GM19397 (cell line): ENCODE results near the gene CCDC51.
"Not testable (repeated sequence)": the region's sequence is repeated elsewhere in the genome, so short reads cannot be mapped to it uniquely, and the experiment has no call there.

Experiments used
- ATAC-seq: cut with Tn5 transposase; IDR thresholded peaks from one replicate; pipeline ENCODE4 v1.9.1; 2021; ENCODE audit warnings: mild to moderate bottlenecking, moderate library complexity; ENCODE audit not compliant: unreplicated experiment

Gene CCDC51, protein sequence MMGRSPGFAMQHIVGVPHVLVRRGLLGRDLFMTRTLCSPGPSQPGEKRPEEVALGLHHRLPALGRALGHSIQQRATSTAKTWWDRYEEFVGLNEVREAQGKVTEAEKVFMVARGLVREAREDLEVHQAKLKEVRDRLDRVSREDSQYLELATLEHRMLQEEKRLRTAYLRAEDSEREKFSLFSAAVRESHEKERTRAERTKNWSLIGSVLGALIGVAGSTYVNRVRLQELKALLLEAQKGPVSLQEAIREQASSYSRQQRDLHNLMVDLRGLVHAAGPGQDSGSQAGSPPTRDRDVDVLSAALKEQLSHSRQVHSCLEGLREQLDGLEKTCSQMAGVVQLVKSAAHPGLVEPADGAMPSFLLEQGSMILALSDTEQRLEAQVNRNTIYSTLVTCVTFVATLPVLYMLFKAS

DNA sequence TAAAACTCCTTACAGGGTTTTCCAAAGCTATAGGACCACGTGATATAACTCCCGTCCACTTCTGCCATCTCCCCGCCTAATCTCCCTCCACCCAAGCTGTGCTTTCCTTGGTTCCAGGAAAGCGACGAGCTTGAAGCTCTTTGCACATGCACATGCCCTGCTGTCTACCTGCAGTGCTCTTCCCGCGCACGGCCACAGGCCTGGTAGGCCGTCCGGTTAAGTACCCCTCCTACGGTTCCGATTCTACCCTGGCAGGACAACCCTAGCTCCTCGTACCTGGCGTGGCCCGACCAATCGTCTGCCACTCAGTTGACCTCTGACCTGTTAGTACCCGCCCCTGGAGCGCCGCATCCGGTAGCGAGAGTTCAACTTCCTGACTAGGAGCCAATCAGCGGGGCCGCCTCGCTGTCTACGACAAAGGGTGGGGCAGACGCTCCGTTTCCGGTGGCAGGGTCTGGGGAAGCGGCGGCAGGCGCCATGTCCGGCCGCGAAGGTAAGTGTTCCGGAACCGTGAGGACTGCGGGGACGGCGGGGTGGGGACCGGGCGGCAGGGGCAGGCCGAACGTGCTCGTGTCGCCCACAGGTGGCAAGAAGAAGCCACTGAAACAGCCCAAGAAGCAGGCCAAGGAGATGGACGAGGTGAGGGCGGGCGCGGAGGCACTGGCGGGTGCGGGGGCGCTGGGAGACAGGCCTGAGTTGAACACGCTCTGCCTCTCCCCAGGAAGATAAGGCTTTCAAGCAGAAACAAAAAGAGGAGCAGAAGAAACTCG, at the start of gene CCDC51, which contains the start of gene TMA7:
Gene CCDC51 (minus strand): TSS at position 300 of the 770 bp plus-strand sequence. CDS start 4,991 bp downstream, outside the sequence.
Gene TMA7 (plus strand): TSS at position 438 of the 770 bp plus-strand sequence. CDS start 40 bp downstream, at position 478.
- ATAC-seq: peak; percentile 97

DNA sequence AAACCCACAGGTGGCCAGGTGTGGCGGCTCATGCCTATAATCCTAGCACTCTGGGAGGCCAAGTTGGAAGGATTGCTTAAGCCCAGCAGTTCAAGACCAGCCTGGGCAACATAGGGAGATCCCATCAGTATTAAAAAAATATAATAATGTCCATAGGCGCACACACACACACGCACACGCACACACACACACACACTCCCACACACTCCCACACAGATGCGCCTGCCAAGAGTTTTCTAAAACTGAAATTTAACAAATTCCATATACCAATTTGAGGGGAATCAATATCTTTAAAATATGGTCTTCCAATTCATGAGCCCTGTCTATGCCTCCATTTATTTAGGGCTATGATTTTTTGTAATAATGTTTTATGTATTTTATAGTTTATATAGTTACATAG, 47.0 kb upstream of the CCDC51 start:
- no peak for ATAC-seq

DNA sequence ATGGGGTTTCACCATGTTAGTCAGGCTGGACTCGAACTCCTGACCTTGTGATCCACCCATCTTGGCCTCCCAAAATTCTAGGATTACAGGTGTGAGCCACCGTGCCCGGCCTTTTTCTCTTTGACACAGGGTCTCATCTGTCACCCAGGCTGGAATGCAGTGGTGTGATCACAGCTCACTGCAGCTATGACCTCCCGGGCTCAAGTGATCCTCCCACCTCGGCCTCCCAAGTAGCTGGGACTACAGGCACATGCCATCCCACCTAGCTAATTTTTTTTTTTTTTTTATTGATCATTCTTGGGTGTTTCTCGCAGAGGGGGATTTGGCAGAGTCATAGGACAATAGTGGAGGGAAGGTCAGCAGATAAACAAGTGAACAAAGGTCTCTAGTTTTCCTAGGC, 42.9 kb upstream of the CCDC51 start:
- not testable (repeated sequence) for ATAC-seq

DNA sequence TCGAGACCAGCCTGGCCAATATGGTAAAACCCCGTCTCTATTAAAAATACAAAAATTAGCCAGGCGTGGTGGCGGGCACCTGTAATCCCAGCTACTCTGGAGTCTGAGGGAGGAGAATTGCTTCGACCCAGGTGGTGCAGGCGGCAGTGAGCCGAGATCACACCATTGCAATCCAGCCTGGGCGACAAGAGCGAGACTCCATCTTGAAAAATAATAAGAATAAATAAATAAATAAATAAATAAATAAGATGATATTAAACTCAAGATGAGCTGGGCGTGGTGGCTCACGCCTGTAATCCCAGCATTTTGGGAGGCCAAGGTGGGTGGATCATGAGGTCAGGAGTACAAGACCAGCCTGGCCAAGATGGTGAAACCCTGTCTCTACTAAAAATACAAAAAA, 41.0 kb upstream of the CCDC51 start:
- ATAC-seq: not testable (repeated sequence)

DNA sequence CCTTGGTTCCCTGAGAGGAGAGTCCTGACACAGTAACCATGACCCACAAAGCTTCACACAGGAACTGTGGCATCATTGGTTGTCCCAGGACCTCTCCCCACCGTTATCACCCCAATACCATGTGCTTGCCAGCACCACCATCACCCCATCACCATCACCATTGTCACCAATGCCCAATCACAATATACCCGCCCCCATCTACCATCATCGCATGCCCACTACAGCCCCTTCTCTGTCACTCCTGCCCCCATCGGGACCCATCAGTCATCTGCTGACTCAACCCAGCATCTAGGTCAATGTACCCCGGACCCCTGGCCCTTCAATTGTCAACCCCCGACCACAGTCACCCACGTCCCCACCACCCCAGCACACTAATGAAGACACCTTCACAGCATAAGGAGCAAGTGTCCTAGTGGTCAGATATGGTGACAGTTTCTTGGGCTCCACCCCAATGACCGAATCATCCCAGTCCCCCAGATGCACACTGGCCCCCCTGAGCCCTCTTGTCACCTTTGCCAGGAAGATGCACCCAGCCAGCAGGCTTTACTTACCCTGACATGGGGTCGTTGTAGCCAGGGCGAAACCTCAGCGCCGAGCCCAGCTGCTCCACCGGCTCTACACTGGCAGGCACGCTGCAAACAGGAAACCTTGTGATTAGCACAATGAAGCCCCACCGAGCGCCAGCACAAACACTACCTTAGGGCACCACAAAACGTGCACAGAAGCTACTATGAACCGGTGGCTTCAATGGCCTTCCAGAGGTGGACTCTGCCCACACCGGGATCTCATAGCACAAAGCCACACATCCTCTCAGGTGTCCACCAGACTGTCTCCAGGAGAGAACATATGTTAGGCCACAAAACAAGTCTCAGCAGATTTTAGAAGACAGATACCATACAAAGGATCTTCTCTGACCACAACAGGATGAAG, 39.0 kb upstream of the CCDC51 start:
- no peak for ATAC-seq

DNA sequence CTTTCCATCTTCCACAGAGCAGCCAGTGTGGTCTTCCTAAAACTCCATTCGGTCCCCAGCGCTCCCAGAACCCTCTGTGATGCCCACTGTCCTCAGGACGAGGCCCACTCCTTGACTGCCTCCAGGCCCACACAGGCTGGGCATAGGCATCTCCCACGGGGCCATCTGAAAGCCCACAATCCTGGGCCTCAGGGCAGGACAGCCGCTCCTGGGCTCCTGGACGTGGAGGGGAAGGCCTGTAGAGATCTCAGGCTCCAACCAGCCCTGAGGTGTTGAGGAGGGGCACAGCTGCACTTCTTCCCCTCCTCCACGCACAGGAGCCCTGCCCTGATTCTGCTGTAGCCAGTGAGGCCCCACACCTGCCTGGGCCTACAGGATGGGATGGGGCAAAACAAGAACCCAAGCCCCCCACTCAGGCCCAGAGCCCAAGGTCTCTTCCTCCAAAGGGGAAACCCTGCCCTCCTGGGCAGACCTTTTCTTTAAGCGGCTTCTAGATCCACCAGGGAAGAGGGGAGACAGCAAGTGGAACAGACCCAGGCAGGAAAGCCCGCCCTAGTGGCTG, 38.1 kb upstream of the CCDC51 start:
- no peak for ATAC-seq

DNA sequence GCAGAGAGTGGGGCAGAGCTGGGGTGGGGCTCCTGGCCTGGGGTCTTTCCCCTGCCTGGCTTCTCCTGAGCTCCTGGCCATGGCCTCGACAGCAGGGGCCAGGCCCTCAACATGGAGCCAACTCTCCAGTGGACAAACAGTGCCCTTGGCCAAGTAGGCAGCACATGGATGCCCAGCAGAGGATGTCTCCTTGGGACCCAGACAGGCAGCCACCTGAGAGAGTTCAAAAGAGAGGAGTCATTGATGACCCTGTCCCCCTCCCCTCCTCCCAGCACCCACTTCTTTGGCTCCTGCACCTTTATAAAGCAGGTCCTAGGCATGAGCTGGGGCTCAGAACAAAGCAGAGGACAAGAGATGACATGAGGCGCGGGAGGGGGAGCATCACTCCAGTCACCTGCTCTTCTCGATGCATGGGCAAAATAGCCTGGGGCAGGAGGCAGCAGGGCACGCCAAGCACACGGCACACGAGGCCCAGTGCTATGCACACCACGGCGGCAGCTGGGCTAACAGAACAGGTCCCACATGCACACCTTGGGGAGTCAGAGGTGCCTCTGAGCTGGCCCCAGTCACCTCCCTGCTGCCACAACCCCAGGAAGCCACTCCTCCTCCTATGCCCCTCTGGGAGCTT, 36.6 kb upstream of the CCDC51 start:
- no peak for ATAC-seq

DNA sequence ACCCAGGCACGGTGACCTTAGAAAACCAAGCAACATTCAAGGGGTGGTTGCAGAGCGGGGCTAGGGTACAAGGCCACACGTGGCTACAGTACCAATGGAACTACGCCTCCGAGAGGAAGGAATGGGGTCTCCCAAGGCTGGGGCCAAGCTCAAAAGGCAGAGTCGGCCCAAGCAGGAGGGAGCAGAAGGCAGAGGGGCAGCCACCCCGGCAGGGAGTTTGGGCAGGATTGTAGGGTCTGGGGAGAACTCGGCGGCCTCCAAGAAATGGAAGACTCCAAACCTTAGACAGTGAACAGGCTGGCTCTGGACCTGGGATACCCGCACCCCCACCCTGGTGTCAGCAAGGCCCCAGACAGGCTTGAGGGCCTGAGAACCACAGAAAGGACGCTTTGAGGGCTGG, 35.3 kb upstream of the CCDC51 start:
- ATAC-seq: no peak

DNA sequence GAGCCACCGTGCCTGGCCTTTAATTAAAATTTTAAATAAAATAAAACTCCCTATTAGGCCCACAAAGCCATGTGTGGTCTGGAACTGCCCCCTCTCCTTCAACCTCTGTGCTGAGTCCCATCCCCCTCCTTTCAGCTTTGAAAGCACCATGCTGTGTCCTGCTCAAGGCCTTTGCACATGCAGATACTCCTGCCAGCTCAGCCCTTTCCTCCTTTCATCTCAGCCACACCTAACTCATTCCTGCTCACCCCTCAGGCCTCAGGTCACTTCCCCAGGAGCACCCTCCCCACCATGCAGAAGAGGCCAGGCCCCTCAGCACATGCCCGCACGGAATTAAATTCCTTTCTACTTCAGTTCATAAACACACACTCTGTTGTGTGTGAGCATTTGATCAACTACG, 34.7 kb upstream of the CCDC51 start:
- ATAC-seq: no peak

DNA sequence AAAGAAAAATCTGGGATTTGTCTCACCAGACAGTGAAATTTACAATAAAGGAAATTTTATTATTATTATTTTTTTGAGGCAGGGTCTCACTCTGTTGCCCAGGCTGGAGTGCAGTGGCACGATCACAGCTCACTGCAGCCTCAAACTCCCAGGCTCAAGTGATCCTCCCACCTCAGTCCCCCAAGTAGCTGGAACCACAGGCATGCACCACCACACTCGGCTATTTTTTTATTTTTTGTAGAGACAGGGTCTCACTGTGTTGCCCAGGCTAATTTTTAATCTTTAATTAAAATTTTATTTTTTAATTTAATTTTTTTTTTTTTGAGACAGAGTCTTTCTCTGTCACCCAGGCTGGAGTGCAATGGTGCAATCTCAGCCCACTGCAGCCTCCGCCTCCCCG, 34.1 kb upstream of the CCDC51 start:
- not testable (repeated sequence) for ATAC-seq

DNA sequence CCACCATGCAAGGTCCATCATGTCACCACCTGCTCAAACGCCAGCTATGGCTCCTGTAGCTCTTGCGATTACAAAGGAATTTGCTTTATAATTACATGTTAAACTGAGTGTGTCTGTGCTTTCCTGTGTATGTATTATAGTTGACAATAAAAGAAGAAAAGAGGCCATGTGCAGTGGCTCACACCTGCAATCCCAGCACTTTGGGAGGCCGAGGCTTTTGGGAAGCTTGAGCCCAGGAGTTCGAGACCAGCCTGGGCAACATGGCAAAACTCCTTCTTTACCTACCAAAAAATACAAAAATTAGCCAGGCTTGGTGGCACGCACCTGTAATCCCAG, 33.7 kb upstream of the CCDC51 start:
- no peak for ATAC-seq

DNA sequence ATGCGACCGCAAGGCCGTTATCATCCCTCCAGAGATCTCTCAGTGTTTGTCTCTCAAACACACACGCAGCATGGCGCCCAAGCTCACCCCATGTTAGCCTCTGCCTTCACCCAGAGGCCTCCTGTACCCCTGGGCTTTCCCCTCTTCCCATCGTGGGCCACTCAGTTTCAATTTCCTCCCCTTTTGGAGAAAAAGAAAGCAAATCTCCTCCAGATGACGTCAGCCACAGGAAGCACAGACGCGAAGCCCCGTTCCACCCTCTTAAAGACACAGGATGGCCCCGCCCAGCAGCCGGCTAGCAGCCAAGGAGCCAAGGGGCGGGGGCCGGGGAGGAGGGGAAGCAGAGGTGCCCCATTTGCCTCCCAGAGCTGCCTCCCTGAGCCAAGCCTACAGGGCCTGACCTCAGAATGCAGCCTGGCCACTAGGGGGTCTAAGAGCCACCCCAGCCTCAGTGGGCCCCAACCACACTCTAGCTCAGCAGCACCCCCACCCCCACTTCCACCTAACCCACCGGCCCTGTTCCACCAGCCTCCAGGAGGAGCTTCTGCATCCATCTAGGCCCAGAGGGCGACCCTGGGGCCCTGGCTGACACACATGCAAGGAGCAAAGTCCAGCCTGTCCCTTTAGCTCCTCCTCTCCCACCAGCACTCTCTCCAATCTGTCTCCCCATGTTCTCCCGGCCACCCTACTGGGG, 33.2 kb upstream of the CCDC51 start:
- ATAC-seq: peak; percentile 78

DNA sequence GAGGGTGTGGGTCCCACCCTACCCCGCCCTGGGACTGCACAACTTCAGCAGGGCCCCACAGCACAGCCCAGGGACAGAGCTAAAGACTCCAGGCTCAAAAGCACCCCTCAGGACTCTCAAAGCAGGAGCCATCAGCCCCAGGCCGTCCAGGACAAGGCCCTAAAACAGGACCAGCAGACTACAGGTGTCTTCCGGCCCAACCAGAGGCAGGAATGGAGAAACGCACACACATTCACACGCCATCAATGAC, 32.7 kb upstream of the CCDC51 start:
- ATAC-seq: no peak

DNA sequence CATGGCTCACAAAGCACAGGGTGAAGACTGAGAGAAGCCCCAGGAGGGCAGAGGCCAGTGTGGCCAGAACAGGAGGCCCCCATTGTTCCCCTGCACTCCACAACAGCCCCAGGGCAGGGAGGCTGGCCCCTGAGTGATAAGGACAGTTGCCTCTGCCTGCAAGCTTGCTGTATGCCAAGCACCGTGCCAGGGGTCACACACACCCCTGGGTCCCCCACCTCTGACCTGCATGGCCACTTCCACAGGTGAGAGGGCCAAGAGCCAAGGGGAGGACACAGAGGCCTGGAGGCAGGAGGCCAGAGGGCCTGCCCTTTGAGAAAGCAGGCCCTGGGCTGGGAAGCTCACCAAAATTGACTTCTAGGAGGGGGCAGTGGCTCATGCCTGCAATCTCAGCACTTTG, 30.4 kb upstream of the CCDC51 start:
- ATAC-seq: no peak

DNA sequence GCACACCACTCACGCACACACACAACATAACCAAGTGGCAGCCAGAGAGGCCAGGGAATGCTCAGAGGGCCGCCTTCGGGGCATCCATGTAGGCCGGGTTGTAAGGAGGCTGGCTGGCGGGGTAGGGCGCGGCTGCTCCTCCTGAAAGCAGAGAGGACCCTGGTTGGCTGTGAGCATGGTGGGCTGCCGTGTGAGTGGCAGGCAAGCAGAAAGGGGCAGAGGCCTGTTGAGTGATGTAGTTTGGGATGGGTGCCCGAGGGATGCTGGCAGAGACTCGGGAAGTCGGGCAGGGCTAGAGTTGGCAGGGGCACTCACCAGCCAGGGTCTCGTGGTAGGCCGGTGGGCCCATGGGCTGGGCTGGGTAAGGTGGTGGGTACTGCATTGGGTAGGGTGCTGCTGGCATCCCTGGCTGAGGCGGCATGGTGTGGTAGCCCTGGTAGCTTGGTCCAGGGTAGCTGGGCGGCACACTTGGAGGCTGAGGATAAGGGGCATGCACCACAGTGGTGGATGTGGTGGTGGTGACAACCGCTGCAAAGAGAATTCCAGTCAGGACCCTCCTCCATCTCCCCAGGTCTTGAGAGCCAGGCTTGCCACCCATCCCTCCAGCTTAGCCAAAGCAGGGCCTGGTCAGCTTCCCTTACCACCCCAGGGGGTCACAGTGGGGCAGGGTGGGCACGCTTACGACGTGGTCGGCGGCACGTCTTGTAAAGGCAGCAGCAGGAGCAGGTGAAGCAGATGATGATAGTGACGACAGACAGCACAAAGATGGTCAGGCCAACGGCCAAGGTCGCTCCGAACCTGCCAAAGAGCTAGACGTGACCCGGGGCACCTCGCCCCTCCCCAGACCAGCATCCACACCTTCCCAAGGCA, 29.4 kb upstream of the CCDC51 start:
- no peak for ATAC-seq

DNA sequence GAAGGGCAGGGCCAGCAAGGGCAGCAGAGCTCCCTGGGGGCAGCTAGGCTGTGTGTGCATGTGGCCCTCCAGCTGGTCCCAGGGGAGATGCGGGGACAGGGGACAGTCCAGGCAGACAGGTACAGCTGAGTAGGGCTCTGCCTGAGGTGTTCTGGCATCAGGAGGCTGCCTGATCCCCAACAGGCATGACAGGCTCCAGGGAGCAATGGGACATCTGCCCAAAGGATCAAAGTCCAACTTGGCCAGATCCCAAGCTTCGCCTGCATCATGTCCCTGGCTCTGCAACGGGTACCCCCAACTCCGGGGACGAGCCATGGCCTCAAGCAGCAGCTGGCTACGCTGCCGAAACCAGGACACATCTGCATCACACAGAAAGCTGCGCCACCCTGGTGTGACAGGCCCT, 28.4 kb upstream of the CCDC51 start:
- no peak for ATAC-seq

DNA sequence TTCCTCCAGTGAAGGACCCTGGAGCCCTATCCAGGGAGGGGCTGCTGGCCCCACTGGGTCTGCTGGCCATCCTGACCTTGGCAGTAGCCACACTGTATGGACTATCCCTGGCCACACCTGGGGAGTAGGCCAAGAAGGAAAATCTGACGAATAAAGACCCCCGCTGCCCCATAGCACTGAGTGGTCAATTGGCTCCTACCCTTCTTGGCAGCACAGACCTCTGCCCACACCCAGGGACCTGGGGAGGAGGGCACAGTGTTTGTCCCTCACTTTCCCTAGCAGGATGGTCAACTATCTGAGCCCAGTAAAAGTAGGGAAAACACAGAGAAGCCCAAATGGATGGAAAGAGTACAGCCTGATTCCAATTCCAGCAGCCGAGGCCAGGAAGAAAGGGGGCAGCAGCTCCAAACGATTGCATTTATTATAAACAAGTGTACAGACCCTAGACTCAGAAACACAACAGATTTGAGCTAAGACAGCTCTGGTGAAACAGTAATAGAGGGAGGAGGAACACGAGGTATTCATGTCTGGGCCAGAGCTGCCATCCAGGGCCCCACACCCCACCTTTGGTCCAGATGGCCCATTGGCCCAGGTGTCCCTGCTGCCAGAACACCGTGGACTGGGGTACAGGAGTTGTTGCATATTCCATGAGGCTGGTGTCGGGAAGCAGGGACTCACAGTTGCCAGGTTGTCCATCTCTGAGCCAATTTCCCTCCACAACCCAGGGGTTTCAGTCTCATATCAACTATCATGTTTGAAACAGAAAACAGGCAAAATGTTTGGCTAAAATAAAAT, 27.8 kb upstream of the CCDC51 start:
- no peak for ATAC-seq

DNA sequence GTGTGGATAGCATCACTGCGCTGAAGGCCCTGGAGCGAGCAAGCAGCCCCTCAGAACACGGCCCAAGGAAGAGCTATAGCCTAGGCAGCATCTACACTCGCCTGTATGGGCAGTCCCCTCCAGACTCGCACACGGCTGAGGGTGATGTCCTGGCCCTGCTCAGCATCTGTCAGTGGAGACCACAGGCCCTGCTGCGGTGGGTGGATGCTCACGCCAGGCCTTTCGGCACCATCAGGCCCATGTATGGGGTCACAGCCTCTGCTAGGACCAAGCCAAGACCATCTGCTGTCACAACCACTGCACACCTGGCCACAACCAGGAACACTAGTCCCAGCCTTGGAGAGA, 27.2 kb upstream of the CCDC51 start:
- no peak for ATAC-seq
